Measurements from ENCODE around the gene NRG2. TPM values are rescaled to one million over a fixed set of nuclear protein-coding genes. Genes with fewer than 3 reads are reported as not detected.
A peak's percentile ranks its signal among the peaks of the same experiment; 100 is the strongest.

Gene NRG2
- total RNA-seq, 2 donors from 2014 or later = 5.6 to 6.5 TPM

DNA sequence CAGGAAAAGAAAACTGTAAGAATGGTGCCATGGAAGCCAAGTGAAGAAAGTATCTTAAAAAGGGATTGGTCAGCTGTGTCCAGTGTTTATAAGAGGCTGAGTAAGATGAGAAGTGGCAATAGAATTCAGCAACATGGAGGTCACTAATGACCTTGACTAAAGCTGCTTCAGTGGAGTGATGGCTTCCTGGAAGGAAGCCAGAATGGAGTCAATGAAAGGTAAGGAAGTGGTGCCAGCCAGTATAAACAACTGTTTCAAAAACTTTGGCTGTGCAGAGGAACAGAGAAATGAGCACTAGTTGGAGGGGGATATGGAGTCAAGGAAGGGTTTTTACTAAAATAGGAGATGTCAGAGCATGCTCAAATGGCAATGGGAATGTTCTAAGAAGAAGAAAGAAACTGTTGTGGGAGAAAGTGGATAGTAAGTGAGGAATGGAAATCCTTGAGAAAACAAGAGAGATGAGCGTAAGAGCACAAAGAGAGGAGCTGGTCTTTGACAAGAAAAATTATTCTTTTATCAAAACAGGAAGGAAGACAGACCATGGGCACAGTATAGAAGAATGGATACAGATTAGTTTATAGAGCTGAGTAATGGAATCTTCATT is 11.1 kb upstream of the NRG2 start:
- Histone ChIP-seq H3K36me3 (replicated peaks in 1 of 2; ENCODE audit: insufficient read depth in 1 of 2, low read depth in 2 of 2) (no peaks in the 10 kb centered on the region), H3K4me3 (no peak overlapping the region), H3K9me3 (no peaks in the 10 kb centered on the region), H3K4me1 (peaks cover 38% of the 10 kb centered on the region), H3K27ac (peak overlapping the region in 2 of 4 donors; percentile 11 to 46), H3K27me3 (no peaks in the 10 kb centered on the region)
- TF ChIP-seq CTCF (IDR thresholded peaks at IDR 0.05) = no peak
- TF ChIP-seq POLR2A (IDR thresholded peaks at IDR 0.05) = no peak
- ATAC-seq (peak; percentile 86), DNase-seq (peak; percentile 50 to 81 (median 70))
- WGBS, 2 donors = 88 to 94% methylated on average over 1 of the region's 1 CpG
- intact Hi-C loops (cut with DNase I) = no loop called here

- DNase-seq (no peak), ATAC-seq (no peak)
- 47% methylated on average over 1 of the region's 1 CpG for WGBS, 2 donors
- H3K27ac ChIP-seq = no peak overlapping the region
- H3K4me3 ChIP-seq = no peak overlapping the region
- no peaks in the 10 kb centered on the region for H3K9me3 ChIP-seq
- peaks cover 22% of the 10 kb centered on the region for H3K4me1 ChIP-seq
- TF ChIP-seq POLR2A (IDR thresholded peaks at IDR 0.05) = no peak
- TF ChIP-seq CTCF (IDR thresholded peaks at IDR 0.05) = no peak
- no peaks in the 10 kb centered on the region for H3K27me3 ChIP-seq
- H3K36me3 ChIP-seq (replicated peaks in 1 of 2; ENCODE audit: insufficient read depth in 1 of 2, low read depth in 2 of 2) = no peaks in the 10 kb centered on the region
- intact Hi-C loops (cut with DNase I) = no loop called here
These were observed 8.9 kb upstream of the NRG2 start for GRCh38 chr5:140051950-140052349.

DNA sequence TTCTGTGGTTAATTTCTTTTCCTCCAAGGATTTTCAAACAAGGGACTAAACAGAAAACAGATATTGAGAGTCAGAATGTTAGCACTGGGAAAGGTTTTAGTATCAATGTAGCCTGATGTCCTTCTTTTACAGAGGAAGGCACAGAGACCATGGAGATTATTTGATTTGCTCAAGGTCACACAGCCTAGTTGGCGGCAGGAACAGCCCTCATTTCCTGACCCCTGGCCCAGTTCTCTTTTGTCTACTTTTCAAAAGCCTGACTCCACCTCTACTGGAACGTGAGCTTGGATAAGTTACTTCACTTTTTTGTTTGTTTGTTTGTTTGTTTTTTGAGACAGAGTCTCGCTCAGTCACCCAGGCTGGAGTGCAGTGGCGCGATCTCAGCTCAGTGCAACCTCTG is 6.6 kb upstream of the NRG2 start:
- H3K36me3 ChIP-seq (replicated peaks in 1 of 2; ENCODE audit: insufficient read depth in 1 of 2, low read depth in 2 of 2) = no peaks in the 10 kb centered on the region
- ATAC-seq = no peak
- intact Hi-C loops (cut with DNase I) = no loop called here
- no peaks in the 10 kb centered on the region for H3K9me3 ChIP-seq
- no peak overlapping the region for H3K27ac ChIP-seq
- 58 to 63% methylated on average over 5 of the region's 5 CpGs for WGBS, 2 donors
- DNase-seq = peak in 1 of 4 donors; percentile 26
- no peaks in the 10 kb centered on the region for H3K27me3 ChIP-seq
- no peak overlapping the region for H3K4me3 ChIP-seq
- H3K4me1 ChIP-seq = peaks cover 19% of the 10 kb centered on the region
- TF ChIP-seq POLR2A (IDR thresholded peaks at IDR 0.05) (no peak), CTCF (IDR thresholded peaks at IDR 0.05) (no peak)

GRCh38 chr5:140049205-140049604 is 6.1 kb upstream of the NRG2 start:
- DNase-seq (no peak), ATAC-seq (no peak)
- H3K4me3 ChIP-seq = no peak overlapping the region
- H3K27ac ChIP-seq = no peak overlapping the region
- WGBS, 2 donors = 73 to 79% methylated on average over 1 of the region's 1 CpG
- no peaks in the 10 kb centered on the region for H3K9me3 ChIP-seq
- no peaks in the 10 kb centered on the region for H3K27me3 ChIP-seq
- H3K36me3 ChIP-seq (replicated peaks in 1 of 2; ENCODE audit: insufficient read depth in 1 of 2, low read depth in 2 of 2) = no peaks in the 10 kb centered on the region
- TF ChIP-seq POLR2A (IDR thresholded peaks at IDR 0.05) (no peak), CTCF (IDR thresholded peaks at IDR 0.05) (no peak)
- intact Hi-C loops (cut with DNase I) = no loop called here
- H3K4me1 ChIP-seq = peaks cover 14% of the 10 kb centered on the region

DNA sequence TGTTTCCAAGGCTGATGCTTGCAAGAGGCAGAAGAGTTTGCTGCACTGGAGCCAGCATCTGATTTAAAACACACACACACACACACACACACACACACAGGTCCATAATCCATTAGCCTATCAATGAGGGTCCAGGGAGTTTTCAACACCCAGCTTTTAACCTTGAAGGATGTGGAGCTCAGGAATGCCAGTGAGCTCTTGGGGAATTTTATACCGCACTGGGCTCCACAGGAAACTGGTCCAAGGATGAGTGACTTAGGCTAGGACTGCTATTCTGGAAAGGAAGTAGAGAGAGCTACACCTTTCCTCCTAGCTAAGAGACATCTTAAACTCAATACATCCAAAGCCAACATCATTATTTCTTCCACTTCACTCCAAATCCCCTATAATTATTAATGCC is 942 bp upstream of the NRG2 start:
- no peaks in the 10 kb centered on the region for H3K27me3 ChIP-seq
- 50 to 69% methylated on average over 1 of the region's 1 CpG for WGBS, 2 donors
- DNase-seq = no peak
- no peaks in the 10 kb centered on the region for H3K9me3 ChIP-seq
- TF ChIP-seq CTCF (IDR thresholded peaks at IDR 0.05) (no peak), POLR2A (IDR thresholded peaks at IDR 0.05) (no peak)
- intact Hi-C loops (cut with DNase I) = no loop called here
- no peak overlapping the region for H3K4me3 ChIP-seq
- no peak overlapping the region for H3K27ac ChIP-seq
- no peaks in the 10 kb centered on the region for H3K36me3 ChIP-seq (replicated peaks in 1 of 2; ENCODE audit: insufficient read depth in 1 of 2, low read depth in 2 of 2)
- peaks cover 34% of the 10 kb centered on the region for H3K4me1 ChIP-seq
- no peak for ATAC-seq

Measured in body of pancreas (tissue), 4 donors.